Dendritic cell treated with granulocyte-macrophage colony-stimulating factor and Interleukin-4, amounts not matched to agents 40 ng/mL and 50 ng/mL, for 4 days (primary cell): ENCODE data around the gene GNPNAT1.
A peak's percentile ranks its signal among the peaks of the same experiment; 100 is the strongest.

ENCODE experiments used
- H3K27ac Mint-ChIP-seq: one replicate; pipeline ENCODE4 v1.8.0; 2022; ENCODE audit warnings: mild to moderate bottlenecking, mixed read lengths
- H3K27me3 Mint-ChIP-seq: one replicate; pipeline ENCODE4 v1.8.0; 2022; ENCODE audit warnings: mild to moderate bottlenecking, mixed read lengths
- H3K36me3 Mint-ChIP-seq: one replicate; pipeline ENCODE4 v1.8.0; 2022; ENCODE audit warnings: low read depth, mixed read lengths
- H3K4me1 Mint-ChIP-seq: one replicate; pipeline ENCODE4 v1.8.0; 2022; ENCODE audit warnings: low read depth, mixed read lengths
- H3K4me3 Mint-ChIP-seq: one replicate; pipeline ENCODE4 v1.8.0; 2022; ENCODE audit warnings: mild to moderate bottlenecking, moderate library complexity, mixed read lengths
- H3K9me3 Mint-ChIP-seq: one replicate; pipeline ENCODE4 v1.8.0; 2022; ENCODE audit warnings: mixed read lengths
- intact Hi-C: fragments of 100-400 bp; cut with micrococcal nuclease; formaldehyde crosslinking; loops from one replicate; pipeline ENCODE4 v1.15.0; 2022

GNPNAT1 gene

GRCh38 chr14:52806115-52806514 lies 14.7 kb upstream of the GNPNAT1 start:
- Mint-ChIP-seq H3K4me1 (no peaks in the 10 kb centered on the region), H3K36me3 (no peaks in the 10 kb centered on the region), H3K27me3 (no peaks in the 10 kb centered on the region), H3K27ac (no peak overlapping the region), H3K9me3 (no peaks in the 10 kb centered on the region), H3K4me3 (no peak overlapping the region)
- intact Hi-C loops: no loop called here

GRCh38 chr14:52802597-52802996 lies 11.2 kb upstream of the GNPNAT1 start:
- Mint-ChIP-seq H3K36me3 (no peaks in the 10 kb centered on the region), H3K27ac (no peak overlapping the region)
- intact Hi-C loops: no loop called here

GRCh38 chr14:52801014-52801712 lies 9.8 kb upstream of the GNPNAT1 start:
- peaks cover 8% of the 10 kb centered on the region for H3K9me3 Mint-ChIP-seq
- intact Hi-C loops: no loop called here
- no peaks in the 10 kb centered on the region for H3K27me3 Mint-ChIP-seq
- no peaks in the 10 kb centered on the region for H3K4me1 Mint-ChIP-seq
- H3K27ac Mint-ChIP-seq: no peak overlapping the region
- no peak overlapping the region for H3K4me3 Mint-ChIP-seq
- no peaks in the 10 kb centered on the region for H3K36me3 Mint-ChIP-seq

More at GRCh38 chr14:52802597-52802996, 11.2 kb upstream of the GNPNAT1 start:
- H3K4me1 Mint-ChIP-seq: no peaks in the 10 kb centered on the region
- no peaks in the 10 kb centered on the region for H3K9me3 Mint-ChIP-seq
- H3K4me3 Mint-ChIP-seq: no peak overlapping the region
- H3K27me3 Mint-ChIP-seq: no peaks in the 10 kb centered on the region

- H3K9me3 Mint-ChIP-seq: peaks cover 9% of the 10 kb centered on the region
- H3K27me3 Mint-ChIP-seq: no peaks in the 10 kb centered on the region
- no peaks in the 10 kb centered on the region for H3K4me1 Mint-ChIP-seq
- intact Hi-C loops: loop anchor here (10.0 kb wide), 1 partner anchor 356 kb away; the partner anchor contains the start of gene DDHD1
- no peak overlapping the region for H3K27ac Mint-ChIP-seq
- H3K4me3 Mint-ChIP-seq: no peak overlapping the region
- no peaks in the 10 kb centered on the region for H3K36me3 Mint-ChIP-seq
Observed at GRCh38 chr14:52798826-52799225, 7.4 kb upstream of the GNPNAT1 start.

- peaks cover 9% of the 10 kb centered on the region for H3K9me3 Mint-ChIP-seq
- no peaks in the 10 kb centered on the region for H3K27me3 Mint-ChIP-seq
- no peak overlapping the region for H3K27ac Mint-ChIP-seq
- no peak overlapping the region for H3K4me3 Mint-ChIP-seq
- H3K4me1 Mint-ChIP-seq: no peaks in the 10 kb centered on the region
- intact Hi-C loops: loop anchor here (10.0 kb wide), 1 partner anchor 357 kb away; the partner anchor contains the start of gene DDHD1
- H3K36me3 Mint-ChIP-seq: no peaks in the 10 kb centered on the region
Observed at GRCh38 chr14:52797653-52798052, 6.2 kb upstream of the GNPNAT1 start.

- Mint-ChIP-seq H3K4me1 (peaks cover 28% of the 10 kb centered on the region), H3K36me3 (peaks cover 7% of the 10 kb centered on the region), H3K9me3 (peaks cover 9% of the 10 kb centered on the region), H3K27me3 (no peaks in the 10 kb centered on the region), H3K27ac (no peak overlapping the region), H3K4me3 (no peak overlapping the region)
- intact Hi-C loops: loop anchor here (5.0 to 10.0 kb wide), 3 partner anchors 46 to 362 kb away; partner anchors contain the start of genes DDHD1, GPR137C and TXNDC16
Observed at GRCh38 chr14:52793061-52793460, 1.7 kb upstream of the GNPNAT1 start.

- Mint-ChIP-seq H3K4me1 (peaks cover 28% of the 10 kb centered on the region), H3K9me3 (peaks cover 9% of the 10 kb centered on the region), H3K36me3 (peaks cover 7% of the 10 kb centered on the region), H3K27me3 (no peaks in the 10 kb centered on the region), H3K4me3 (peak overlapping the region; percentile 84), H3K27ac (peak overlapping the region; percentile 90)
- intact Hi-C loops: loop anchor here (5.0 to 10.0 kb wide), 3 partner anchors 45 to 363 kb away; partner anchors contain the start of genes DDHD1, GPR137C and TXNDC16
Observed at GRCh38 chr14:52792097-52792415, 649 bp upstream of the GNPNAT1 start.

GRCh38 chr14:52790756-52791222 lies 618 bp downstream of the GNPNAT1 start:
- Mint-ChIP-seq H3K27me3 (no peaks in the 10 kb centered on the region), H3K4me3 (peak overlapping the region; percentile 83), H3K4me1 (peaks cover 28% of the 10 kb centered on the region), H3K9me3 (no peaks in the 10 kb centered on the region), H3K27ac (peak overlapping the region; percentile 90), H3K36me3 (peaks cover 7% of the 10 kb centered on the region)
- intact Hi-C loops: loop anchor here (5.0 to 10.0 kb wide), 3 partner anchors 43 to 364 kb away; partner anchors contain the start of genes DDHD1, GPR137C and TXNDC16

GRCh38 chr14:52790011-52790755 lies 1.2 kb downstream of the GNPNAT1 start:
- peaks cover 7% of the 10 kb centered on the region for H3K36me3 Mint-ChIP-seq
- no peaks in the 10 kb centered on the region for H3K9me3 Mint-ChIP-seq
- peak overlapping the region; percentile 90 for H3K27ac Mint-ChIP-seq
- H3K4me1 Mint-ChIP-seq: peaks cover 28% of the 10 kb centered on the region
- no peaks in the 10 kb centered on the region for H3K27me3 Mint-ChIP-seq
- H3K4me3 Mint-ChIP-seq: peak overlapping the region; percentile 83
- intact Hi-C loops: loop anchor here (5.0 to 10.0 kb wide), 3 partner anchors 43 to 365 kb away; partner anchors contain the start of genes DDHD1, GPR137C and TXNDC16

- H3K4me3 Mint-ChIP-seq: no peak overlapping the region
- peaks cover 7% of the 10 kb centered on the region for H3K36me3 Mint-ChIP-seq
- no peak overlapping the region for H3K27ac Mint-ChIP-seq
- intact Hi-C loops: no loop called here
- peaks cover 28% of the 10 kb centered on the region for H3K4me1 Mint-ChIP-seq
- no peaks in the 10 kb centered on the region for H3K9me3 Mint-ChIP-seq
- no peaks in the 10 kb centered on the region for H3K27me3 Mint-ChIP-seq
Observed at GRCh38 chr14:52789118-52789517, 2.3 kb downstream of the GNPNAT1 start.

GRCh38 chr14:52786887-52787286 lies 4.5 kb downstream of the GNPNAT1 start:
- H3K27ac Mint-ChIP-seq: no peak overlapping the region
- H3K9me3 Mint-ChIP-seq: no peaks in the 10 kb centered on the region
- intact Hi-C loops: no loop called here
- peaks cover 27% of the 10 kb centered on the region for H3K4me1 Mint-ChIP-seq
- H3K27me3 Mint-ChIP-seq: no peaks in the 10 kb centered on the region
- H3K36me3 Mint-ChIP-seq: peaks cover 7% of the 10 kb centered on the region
- no peak overlapping the region for H3K4me3 Mint-ChIP-seq

- Mint-ChIP-seq H3K9me3 (no peaks in the 10 kb centered on the region), H3K27me3 (no peaks in the 10 kb centered on the region), H3K4me1 (peaks cover 5% of the 10 kb centered on the region), H3K4me3 (no peak overlapping the region), H3K27ac (no peak overlapping the region), H3K36me3 (peaks cover 7% of the 10 kb centered on the region)
- intact Hi-C loops: no loop called here
Observed at GRCh38 chr14:52783206-52783605, 8.2 kb downstream of the GNPNAT1 start.

- Mint-ChIP-seq H3K9me3 (no peaks in the 10 kb centered on the region), H3K4me3 (no peak overlapping the region), H3K4me1 (peaks cover 5% of the 10 kb centered on the region), H3K36me3 (peaks cover 17% of the 10 kb centered on the region), H3K27ac (no peak overlapping the region), H3K27me3 (no peaks in the 10 kb centered on the region)
- intact Hi-C loops: no loop called here
Observed at GRCh38 chr14:52781629-52782028, 9.8 kb downstream of the GNPNAT1 start.

GRCh38 chr14:52780893-52781292 lies 10.5 kb downstream of the GNPNAT1 start:
- intact Hi-C loops: no loop called here
- no peaks in the 10 kb centered on the region for H3K9me3 Mint-ChIP-seq
- H3K4me1 Mint-ChIP-seq: peaks cover 5% of the 10 kb centered on the region
- no peaks in the 10 kb centered on the region for H3K27me3 Mint-ChIP-seq
- H3K36me3 Mint-ChIP-seq: peaks cover 24% of the 10 kb centered on the region
- no peak overlapping the region for H3K4me3 Mint-ChIP-seq
- H3K27ac Mint-ChIP-seq: no peak overlapping the region
